ENCODE results near the gene CNPY2.
A peak's percentile ranks its signal among the peaks of the same experiment; 100 is the strongest.

Gene CNPY2

GRCh38 chr12:56333197-56333678, 17.4 kb upstream of the CNPY2 start:
- H3K4me2 ChIP-seq (ENCODE audit: low read length), result peak overlapping the region; percentile 82
- no peaks in the 10 kb centered on the region for H3K36me3 ChIP-seq (ENCODE audit: control insufficient read depth, insufficient read depth, low read length)
- peak overlapping the region; percentile 88 for H2AFZ ChIP-seq
- H3K4me3 ChIP-seq (ENCODE audit: low read depth, low read length), result peak overlapping the region; percentile 77
- H3K9me3 ChIP-seq (ENCODE audit: control insufficient read depth, low read length), result no peaks in the 10 kb centered on the region
- peak overlapping the region; percentile 93 for H3K27ac ChIP-seq
- no peak for TF ChIP-seq CTCF (IDR thresholded peaks at IDR 0.05)
- H3K9ac ChIP-seq, result peak overlapping the region; percentile 84
- peaks cover 12% of the 10 kb centered on the region for H3K4me1 ChIP-seq
- no peaks in the 10 kb centered on the region for H3K27me3 ChIP-seq (ENCODE audit: control insufficient read depth, insufficient read depth, low read length)
- H3K79me2 ChIP-seq, result peaks cover 4% of the 10 kb centered on the region

GRCh38 chr12:56332512-56333196, 16.9 kb upstream of the CNPY2 start:
- Histone ChIP-seq H3K9me3 (ENCODE audit: control insufficient read depth, low read length) (no peaks in the 10 kb centered on the region), H3K79me2 (peaks cover 4% of the 10 kb centered on the region), H3K27me3 (ENCODE audit: control insufficient read depth, insufficient read depth, low read length) (no peaks in the 10 kb centered on the region), H3K4me1 (peaks cover 12% of the 10 kb centered on the region), H3K27ac (peak overlapping the region; percentile 93), H3K4me3 (ENCODE audit: low read depth, low read length) (peak overlapping the region; percentile 77), H2AFZ (peak overlapping the region; percentile 88), H3K4me2 (ENCODE audit: low read length) (peak overlapping the region; percentile 82), H3K9ac (no peak overlapping the region), H3K36me3 (ENCODE audit: control insufficient read depth, insufficient read depth, low read length) (no peaks in the 10 kb centered on the region)
- no peak for TF ChIP-seq CTCF (IDR thresholded peaks at IDR 0.05)

GRCh38 chr12:56330936-56331490, 15.2 kb upstream of the CNPY2 start:
- no peak overlapping the region for H3K9ac ChIP-seq
- H3K36me3 ChIP-seq (ENCODE audit: control insufficient read depth, insufficient read depth, low read length), result no peaks in the 10 kb centered on the region
- H3K27ac ChIP-seq, result no peak overlapping the region

GRCh38 chr12:56326533-56326932, 10.7 kb upstream of the CNPY2 start:
- peaks cover 8% of the 10 kb centered on the region for H3K79me2 ChIP-seq
- H3K4me3 ChIP-seq (ENCODE audit: low read depth, low read length), result no peak overlapping the region
- no peak overlapping the region for H3K4me2 ChIP-seq (ENCODE audit: low read length)
- no peaks in the 10 kb centered on the region for H3K36me3 ChIP-seq (ENCODE audit: control insufficient read depth, insufficient read depth, low read length)
- H3K27me3 ChIP-seq (ENCODE audit: control insufficient read depth, insufficient read depth, low read length), result no peaks in the 10 kb centered on the region
- no peak overlapping the region for H2AFZ ChIP-seq
- TF ChIP-seq CTCF (IDR thresholded peaks at IDR 0.05), result no peak
- H3K27ac ChIP-seq, result no peak overlapping the region
- no peaks in the 10 kb centered on the region for H3K9me3 ChIP-seq (ENCODE audit: control insufficient read depth, low read length)
- no peaks in the 10 kb centered on the region for H3K4me1 ChIP-seq
- no peak overlapping the region for H3K9ac ChIP-seq

More at GRCh38 chr12:56330936-56331490, 15.2 kb upstream of the CNPY2 start:
- Histone ChIP-seq H3K4me1 (peaks cover 12% of the 10 kb centered on the region), H3K4me3 (ENCODE audit: low read depth, low read length) (no peak overlapping the region), H3K9me3 (ENCODE audit: control insufficient read depth, low read length) (no peaks in the 10 kb centered on the region), H2AFZ (no peak overlapping the region), H3K27me3 (ENCODE audit: control insufficient read depth, insufficient read depth, low read length) (no peaks in the 10 kb centered on the region), H3K79me2 (peaks cover 12% of the 10 kb centered on the region), H3K4me2 (ENCODE audit: low read length) (no peak overlapping the region)
- TF ChIP-seq CTCF (IDR thresholded peaks at IDR 0.05), result no peak

All from parathyroid adenoma (tissue), 2 donors.